Testis (tissue), 3 donors: Measurements from ENCODE around the gene TGM1. TPM values are rescaled to one million over a fixed set of nuclear protein-coding genes. Genes with fewer than 3 reads are reported as not detected.

Source experiments
- DNase-seq: peaks from one replicate; pipeline ENCODE4 v3.0.0-alpha.2; 2019
- H3K27ac ChIP-seq, 2 donors: fragments of 200-600 bp; sonication (generic); one replicate each; pipeline ENCODE4 v1.5.1; 2019
- H3K27me3 ChIP-seq: fragments of 200-600 bp; sonication (generic); one replicate; pipeline ENCODE4 v1.5.1; 2019
- H3K36me3 ChIP-seq: fragments of 200-600 bp; sonication (generic); one replicate; pipeline ENCODE4 v1.5.1; 2017; ENCODE audit warnings: low read depth; ENCODE audit errors: missing control alignments
- H3K4me1 ChIP-seq: fragments of 200-600 bp; sonication (generic); one replicate; pipeline ENCODE4 v1.5.1; 2019
- H3K4me3 ChIP-seq, 2 donors: fragments of 200-600 bp; sonication (generic); one replicate each; pipeline ENCODE4 v1.5.1; 2017 to 2019
- H3K9me3 ChIP-seq: fragments of 200-600 bp; sonication (generic); one replicate; pipeline ENCODE4 v1.5.1; 2017
- CTCF ChIP-seq, 3 experiments: fragments of 450-650 bp in 2 of 3; fragments of 200-600 bp in 1 of 3; sonication (generic) in 1 of 3; IDR thresholded peaks; one replicate each; pipeline ENCODE4 v1.5.1; 2016 to 2019; ENCODE audit warnings: antibody characterized with exemption in 3 of 3, mild to moderate bottlenecking in 2 of 3, moderate library complexity in 1 of 3
- POLR2A ChIP-seq: fragments of 450-650 bp; IDR thresholded peaks from one replicate; pipeline ENCODE4 v1.6.1; 2017; ENCODE audit warnings: antibody characterized with exemption, mild to moderate bottlenecking, moderate library complexity
- WGBS, 2 donors: methylation state at CpG; one replicate each; pipeline ENCODE4 v1.1.5; 2018; 5-methylcytosine and 5-hydroxymethylcytosine counted together
- intact Hi-C: fragments of 100-400 bp; cut with DNase I; formaldehyde crosslinking; loops from one replicate; pipeline ENCODE4 v1.15.1; 2023; ENCODE audit warnings: low total_unique reads
- polyA plus RNA-seq: library from polyadenylated mRNA; stranded (reverse); fragments of 350-450 nt; fragmentation: Illumina TruSeq; extraction: RNeasy Lipid Tissue Mini Kit (QIAGEN cat#74804); gene quantifications from one replicate; pipeline ENCODE4 v1.2.3, GENCODE V29; 2014; ENCODE audit warnings: low read depth, low replicate concordance; ENCODE audit not compliant: insufficient read depth
- total RNA-seq, 2 donors: library from RNA; depleted of rRNA; stranded (reverse); fragments of >200 nt; gene quantifications; one replicate each; pipeline ENCODE4 v1.2.3, GENCODE V29; 2016

TGM1 gene
- total and polyA plus RNA-seq, 3 donors from 2014 or later, result 3.6 to 10.5 (median 5.4) TPM

DNA sequence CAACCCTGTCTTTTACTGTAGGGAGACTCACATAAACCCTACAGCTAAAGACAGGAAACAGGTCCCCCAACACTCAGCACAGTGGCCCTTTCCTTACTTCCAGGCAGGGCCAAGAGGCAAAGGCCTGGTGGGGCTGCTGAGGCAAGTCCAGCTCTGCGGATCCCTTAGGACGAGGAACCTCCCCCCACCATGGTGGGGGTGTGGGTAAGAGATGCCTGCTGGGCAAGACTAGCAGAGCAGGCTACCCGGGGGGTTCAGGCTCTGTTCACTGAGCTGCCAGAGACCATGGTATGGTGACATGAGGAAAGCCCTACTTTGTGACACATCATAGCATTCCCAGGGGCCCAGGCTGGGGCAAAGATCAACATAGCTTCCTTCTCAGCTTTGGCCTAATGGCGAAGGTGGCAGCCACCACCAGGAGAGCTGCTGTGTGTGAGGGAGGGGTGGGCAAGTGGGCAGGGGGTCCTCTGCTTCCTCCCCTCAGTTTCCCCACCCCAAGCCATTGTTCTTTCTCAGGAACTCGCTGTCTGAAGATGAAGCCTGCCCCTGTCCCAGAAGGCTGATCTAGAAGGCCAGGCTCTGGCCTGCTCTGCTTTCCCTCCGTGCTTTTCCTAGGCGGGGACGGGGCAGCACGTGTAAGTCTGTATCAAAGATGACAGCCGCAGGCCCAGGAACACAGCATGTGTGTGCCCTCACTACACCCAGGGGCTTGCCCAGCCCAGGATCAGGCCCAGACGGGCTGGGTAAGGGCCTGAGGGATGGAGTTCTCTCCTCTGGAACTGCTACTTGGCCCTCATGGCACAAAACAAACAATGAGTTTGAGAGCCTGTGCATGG, 10.5 kb downstream of the TGM1 start:
- H3K4me3 ChIP-seq, result no peak overlapping the region
- H3K36me3 ChIP-seq, result no peaks in the 10 kb centered on the region
- 84 to 91% methylated on average over 7 to 11 of the region's 11 CpGs for WGBS, 2 donors

DNA sequence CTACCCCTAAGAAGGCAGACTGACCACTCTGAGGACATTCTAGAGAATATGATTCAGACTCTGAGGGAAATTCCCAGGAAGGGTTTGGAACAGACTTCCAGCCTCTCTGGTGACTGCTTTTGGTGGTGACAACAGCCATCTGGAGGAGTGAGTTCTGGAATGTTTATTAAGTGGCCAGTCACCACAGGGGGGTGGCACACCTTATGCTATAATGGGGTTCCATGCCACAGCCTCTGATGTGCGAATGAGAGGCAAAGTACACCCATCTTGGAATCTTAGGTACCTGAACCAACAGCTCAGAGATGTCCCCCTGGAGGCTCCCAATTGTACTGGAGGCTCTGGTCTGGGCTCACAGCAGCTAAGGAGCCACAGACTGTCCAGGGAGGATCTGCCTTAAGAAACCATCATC, 11.1 kb downstream of the TGM1 start:
- TF ChIP-seq CTCF (IDR thresholded peaks at IDR 0.05) (no peak), POLR2A (no peak)
- Histone ChIP-seq H3K4me3 (no peak overlapping the region), H3K9me3 (no peaks in the 10 kb centered on the region), H3K27ac (no peak overlapping the region), H3K27me3 (no peaks in the 10 kb centered on the region), H3K4me1 (no peaks in the 10 kb centered on the region), H3K36me3 (no peaks in the 10 kb centered on the region)
- WGBS, 2 donors, result 93% methylated on average over 1 of the region's 1 CpG; no CpG with 5 or more reads in 1 of the 2 donors
- intact Hi-C loops, result no loop called here
- DNase-seq, result no peak

More for the DNA sequence above, 10.5 kb downstream of the TGM1 start:
- Histone ChIP-seq H3K9me3 (no peaks in the 10 kb centered on the region), H3K4me1 (no peaks in the 10 kb centered on the region), H3K27me3 (no peaks in the 10 kb centered on the region), H3K27ac (no peak overlapping the region)
- DNase-seq, result no peak
- intact Hi-C loops, result no loop called here
- TF ChIP-seq POLR2A, result no peak
- no peak for TF ChIP-seq CTCF (IDR thresholded peaks at IDR 0.05)

- H3K36me3 ChIP-seq, result no peaks in the 10 kb centered on the region
- DNase-seq, result no peak
- no peaks in the 10 kb centered on the region for H3K4me1 ChIP-seq
- H3K27me3 ChIP-seq, result no peaks in the 10 kb centered on the region
- intact Hi-C loops, result no loop called here
- WGBS, 2 donors, result 74 to 76% methylated on average over 4 of the region's 4 CpGs
- no peak overlapping the region for H3K27ac ChIP-seq
- no peaks in the 10 kb centered on the region for H3K9me3 ChIP-seq
- no peak overlapping the region for H3K4me3 ChIP-seq
- no peak for TF ChIP-seq POLR2A
- no peak for TF ChIP-seq CTCF (IDR thresholded peaks at IDR 0.05)
Measured at GRCh38 chr14:24250354-24250753, 12.6 kb downstream of the TGM1 start.

DNA sequence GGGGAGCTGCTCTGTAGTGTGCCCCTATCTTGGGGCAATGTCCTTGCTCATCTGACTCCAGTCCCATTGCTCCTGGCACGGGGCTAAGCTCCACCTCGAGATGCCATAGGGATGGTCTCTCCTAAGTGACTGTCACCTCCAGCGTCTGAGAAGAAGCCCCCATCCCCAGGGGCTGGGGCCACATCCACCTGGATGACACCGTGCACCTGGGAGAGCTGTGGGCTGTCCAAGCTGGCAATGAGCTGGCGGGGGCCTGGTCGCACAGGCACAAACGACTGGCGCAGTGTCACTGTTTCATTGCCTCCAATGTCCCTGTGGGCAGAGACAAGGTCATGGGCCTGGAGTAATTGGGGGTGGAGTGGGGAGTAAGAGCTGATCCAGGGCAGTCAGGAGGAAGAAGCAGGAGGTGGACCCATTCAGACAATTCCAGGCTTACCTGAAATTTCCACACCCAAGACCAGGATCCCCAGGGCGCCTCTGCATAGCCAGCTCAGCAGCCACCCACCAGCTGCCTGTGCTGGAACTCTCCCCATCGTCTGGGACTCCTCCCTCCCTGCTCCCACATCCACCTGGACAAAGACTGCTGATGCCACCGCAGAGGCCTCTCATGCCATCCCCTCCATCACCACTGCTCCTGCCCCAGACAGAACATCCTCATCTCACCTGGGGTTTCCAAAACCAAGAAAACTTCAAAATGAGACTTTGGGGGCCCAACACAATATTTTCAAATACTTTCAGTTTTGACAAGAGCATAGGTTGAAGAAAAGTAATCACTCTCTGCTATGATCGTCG, 13.6 kb downstream of the TGM1 start:
- Histone ChIP-seq H3K27ac (no peak overlapping the region), H3K36me3 (no peaks in the 10 kb centered on the region), H3K4me1 (no peaks in the 10 kb centered on the region), H3K4me3 (no peak overlapping the region), H3K27me3 (no peaks in the 10 kb centered on the region), H3K9me3 (no peaks in the 10 kb centered on the region)
- WGBS, 2 donors, result 79 to 81% methylated on average over 4 to 13 of the region's 13 CpGs
- intact Hi-C loops, result no loop called here
- TF ChIP-seq CTCF (IDR thresholded peaks at IDR 0.05) (no peak), POLR2A (no peak)
- DNase-seq, result no peak
